GM12878 (cell line): ENCODE data around the gene SPCS2. TPM values are rescaled to one million over a fixed set of nuclear protein-coding genes. Genes with fewer than 3 reads are reported as not detected.

Experiments
- ATAC-seq: fragments of 200-7000 bp; cut with Tn5 transposase; 3 replicates; pipeline ENCODE4 v1.9.1; 2020; ENCODE audit warnings: mild to moderate bottlenecking, moderate library complexity
- BruUV-seq: library from RNA; stranded (reverse); fragments of 400-500 nt; replicated peaks from 2 replicates; lab custom pipeline; 2021; lab: Mats Ljungman, UMichigan
- CTCF ChIA-PET: fragments of 300-600 bp; sonication (Branson Sonifier 250); formaldehyde crosslinking; extraction: SDS; loops from one replicate; lab custom pipeline; 2021; ENCODE audit warnings: inconsistent platforms; lab: Yijun Ruan, JAX
- POLR2A ChIA-PET: fragments of 350-600 bp; formaldehyde crosslinking; extraction: SDS; loops from one replicate; lab custom pipeline; 2021; ENCODE audit warnings: inconsistent platforms; lab: Charles Lee
- RAD21 ChIA-PET: fragments of 300-600 bp; sonication (Branson Sonifier 250); formaldehyde crosslinking; loops from one replicate; lab custom pipeline; 2023; ENCODE audit warnings: antibody characterized with exemption; ENCODE audit not compliant: unreplicated experiment; lab: Charles Lee
- SMC1A ChIA-PET: fragments of 300-600 bp; sonication (Branson Sonifier 250); formaldehyde crosslinking; loops from one replicate; lab custom pipeline; 2023; ENCODE audit not compliant: unreplicated experiment, uncharacterized antibody; lab: Charles Lee
- DNase-seq: peaks from one replicate; pipeline ENCODE4 v3.0.0-alpha.2; 2011; ENCODE audit warnings: low read depth, low spot score
- FAIRE-seq: peaks from 3 replicates; lab custom pipeline; 2011; peaks lifted over from hg19 to GRCh38; lab: Jason Lieb, UNC
- H2AFZ ChIP-seq: 2 replicates; pipeline ENCODE4 v1.6.0; 2011; ENCODE audit warnings: low read depth, low read length, control low read depth; ENCODE audit not compliant: control insufficient read depth
- H3K27ac ChIP-seq: 2 replicates; pipeline ENCODE4 v1.5.1; 2011; ENCODE audit warnings: control low read depth; ENCODE audit not compliant: control insufficient read depth, insufficient read depth
- H3K27me3 ChIP-seq, 2 experiments: replicated peaks in 1 of 2; 2 replicates each; pipeline versions ENCODE4 v1.6.0 to v1.6.1; 2011; ENCODE audit warnings: low read length in 1 of 2; ENCODE audit not compliant: control insufficient read depth in 2 of 2, insufficient read depth in 2 of 2
- H3K36me3 ChIP-seq, 2 experiments: 2 replicates each; pipeline ENCODE4 v1.5.1; 2011; ENCODE audit warnings: low read length in 1 of 2; ENCODE audit not compliant: control insufficient read depth in 2 of 2, insufficient read depth in 2 of 2
- H3K4me1 ChIP-seq: 2 replicates; pipeline ENCODE4 v1.6.1; 2011; ENCODE audit warnings: mild to moderate bottlenecking, low read length, moderate library complexity, mixed read lengths; ENCODE audit not compliant: control insufficient read depth, insufficient read depth
- H3K4me2 ChIP-seq: 2 replicates; pipeline ENCODE4 v1.6.0; 2011; ENCODE audit warnings: control low read depth; ENCODE audit not compliant: control insufficient read depth, insufficient read depth
- H3K4me3 ChIP-seq: fragments of 200-600 bp; sonication (generic); 2 replicates; pipeline ENCODE4 v1.5.1; 2016
- H3K79me2 ChIP-seq: 2 replicates; pipeline ENCODE4 v1.6.0; 2011; ENCODE audit warnings: low read length; ENCODE audit not compliant: control insufficient read depth, insufficient read depth
- H3K9ac ChIP-seq: 2 replicates; pipeline ENCODE4 v1.8.0; 2011; ENCODE audit warnings: low read length, control low read depth, mixed read lengths; ENCODE audit not compliant: control insufficient read depth, insufficient read depth
- H3K9me3 ChIP-seq: replicated peaks from 3 replicates; pipeline ENCODE4 v1.5.1; 2011; ENCODE audit warnings: mild to moderate bottlenecking, low read length; ENCODE audit not compliant: control insufficient read depth, insufficient read depth
- H4K20me1 ChIP-seq: 2 replicates; pipeline ENCODE4 v1.6.0; 2011; ENCODE audit not compliant: control insufficient read depth, insufficient read depth
- ATF3 ChIP-seq: IDR thresholded peaks from 2 replicates; pipeline ENCODE4 v1.6.1; 2011; ENCODE audit warnings: low read depth, mild to moderate bottlenecking, low read length, moderate library complexity, borderline replicate concordance; ENCODE audit errors: extremely low read depth
- BCL11A ChIP-seq: IDR thresholded peaks from 2 replicates; pipeline ENCODE4 v1.6.1; 2011; ENCODE audit warnings: low read depth, low read length
- BCLAF1 ChIP-seq: fragments of 450-650 bp; IDR thresholded peaks from 2 replicates; pipeline ENCODE4 v1.6.1; 2017; ENCODE audit warnings: antibody characterized with exemption, mild to moderate bottlenecking, moderate library complexity
- DPF2 ChIP-seq: fragments of 450-650 bp; IDR thresholded peaks from 2 replicates; pipeline ENCODE4 v1.6.1; 2017; ENCODE audit warnings: mild to moderate bottlenecking
- ESRRA ChIP-seq: IDR thresholded peaks from 2 replicates; pipeline ENCODE4 v1.6.1; 2012; ENCODE audit warnings: mild to moderate bottlenecking, low read length, improper control_type of control experiment
- IRF3 ChIP-seq: fragments of 450-650 bp; IDR thresholded peaks from 2 replicates; pipeline ENCODE4 v1.6.1; 2014; ENCODE audit warnings: mild to moderate bottlenecking
- JUNB ChIP-seq: IDR thresholded peaks from 2 replicates; pipeline ENCODE4 v1.6.1; 2016; ENCODE audit warnings: antibody characterized with exemption, mild to moderate bottlenecking
- NFYB ChIP-seq: IDR thresholded peaks from 2 replicates; pipeline ENCODE4 v1.6.1; 2011; ENCODE audit warnings: low read depth, mild to moderate bottlenecking, low read length, improper control_type of control experiment, moderate library complexity; ENCODE audit not compliant: insufficient read depth
- PBX3 ChIP-seq: IDR thresholded peaks from 2 replicates; pipeline ENCODE4 v1.6.1; 2011; ENCODE audit warnings: mild to moderate bottlenecking, low read depth, low read length, moderate library complexity; ENCODE audit not compliant: insufficient replicate concordance
- SMC3 ChIP-seq: IDR thresholded peaks from 2 replicates; pipeline ENCODE4 v1.6.1; 2011; ENCODE audit warnings: low read length, improper control_type of control experiment, borderline replicate concordance
- STAT3 ChIP-seq: IDR thresholded peaks from 2 replicates; pipeline ENCODE4 v1.6.1; 2011; ENCODE audit warnings: low read depth, low read length, improper control_type of control experiment
- SUPT20H ChIP-seq: IDR thresholded peaks from 2 replicates; pipeline ENCODE4 v1.6.1; 2011; ENCODE audit warnings: low read depth, mild to moderate bottlenecking, low read length, moderate library complexity, borderline replicate concordance; ENCODE audit not compliant: control insufficient read depth
- TCF12 ChIP-seq: IDR thresholded peaks from 2 replicates; pipeline ENCODE4 v1.6.1; 2011; ENCODE audit warnings: low read depth, mild to moderate bottlenecking, low read length
- YY1 ChIP-seq: IDR thresholded peaks from 2 replicates; pipeline ENCODE4 v1.6.1; 2011; ENCODE audit warnings: low read depth, mild to moderate bottlenecking, low read length
- ZBTB4 ChIP-seq: fragments of 450-650 bp; formaldehyde crosslinking; IDR thresholded peaks from 2 replicates; pipeline ENCODE4 v1.4.0; 2022; ENCODE audit warnings: mild to moderate bottlenecking, moderate library complexity
- ZSCAN29 ChIP-seq: fragments of 450-650 bp; IDR thresholded peaks from 2 replicates; pipeline ENCODE4 v1.6.1; 2017; ENCODE audit warnings: mild to moderate bottlenecking, moderate library complexity
- WGBS: methylation state at CpG from one replicate; pipeline ENCODE4 v1.1.6; 2016; ENCODE audit warnings: low lambda C conversion rate; ENCODE audit not compliant: insufficient replicate concordance, insufficient coverage; ENCODE audit errors: missing lambda C conversion rate; 5-methylcytosine and 5-hydroxymethylcytosine counted together
- in situ Hi-C: fragments of 300-500 bp; cut with MboI; formaldehyde crosslinking; loops from 9 replicates; pipeline ENCODE4 v1.14.3; 2018; ENCODE audit warnings: mixed read lengths
- intact Hi-C: fragments of 100-400 bp; cut with micrococcal nuclease; formaldehyde crosslinking; loops from one replicate; pipeline ENCODE4 v1.14.2; 2022; ENCODE audit not compliant: unreplicated experiment
- polyA plus RNA-seq, 11 experiments: library from polyadenylated mRNA; depleted of rRNA in 4 of 11; unstranded in 6 of 11; stranded (reverse) in 5 of 11; fragments of >200 nt; fragmentation: Nextera tagmentation in 4 of 11; fragmentation: Illumina TruSeq in 1 of 11; extraction: Ambion mirVana in 4 of 11; extraction: Trizol in 1 of 11; gene quantifications; 1 replicate in 1 of 11; 2 replicates in 10 of 11; pipeline versions ENCODE4 v1.2.1 to v1.2.3, GENCODE V29; 2011 to 2016; ENCODE audit warnings: inconsistent platforms in 2 of 11, missing spikeins in 2 of 11, low read depth in 1 of 11
- total RNA-seq, 4 experiments: library from RNA; depleted of rRNA in 3 of 4; stranded (reverse); fragments of >200 nt in 3 of 4; fragmentation: Illumina TruSeq in 1 of 4; extraction: Trizol in 1 of 4; gene quantifications; 2 replicates each; pipeline versions ENCODE4 v1.2.1 to v1.2.3, GENCODE V29; 2013 to 2021

SPCS2 gene
- total and polyA plus RNA-seq, 10 of the 15 experiments (the other 5 are each of a cell fraction or from before 2014, with no cell fraction given), result 40.7 to 661 (median 192) TPM

GRCh38 chr11:74966651-74967050 is 17.6 kb downstream of the SPCS2 start:
- Histone ChIP-seq H3K27me3 (no peaks in the 10 kb centered on the region), H4K20me1 (0 out of 2 replicates have a peak, but pooled peaks cover 2% of the 10 kb centered on the region), H3K9me3 (no peaks in the 10 kb centered on the region), H3K27ac (no peak overlapping the region), H3K4me2 (no peak overlapping the region), H3K4me1 (no peaks in the 10 kb centered on the region; the same call in 1 of the 2 replicates), H3K79me2 (peaks cover 54% of the 10 kb centered on the region), H3K9ac (no peak overlapping the region), H3K4me3 (no peak overlapping the region), H3K36me3 (peaks cover 6 to 30% of the 10 kb centered on the region in 2 experiments), H2AFZ (no peak overlapping the region)
- in situ Hi-C loops (no loop called here), intact Hi-C loops (no loop called here)
- ChIA-PET POLR2A (no interaction called here), CTCF (no interaction called here), SMC1A (interaction anchor here (1.1 to 1.6 kb wide), 3 partner anchors 9 to 35 kb away, joined by 3 to 4 read pairs (median 3); no protein-coding TSS in a partner anchor), RAD21 (no interaction called here)
- BruUV-seq, result no TSS peak
- DNase-seq (no peak), ATAC-seq (no peak), FAIRE-seq (no peak)
- TF ChIP-seq JUNB (no peak), IRF3 (no peak), BCLAF1 (no peak), YY1 (no peak), BCL11A (no peak), NFYB (no peak), TCF12 (no peak), SUPT20H (no peak), SMC3 (no peak), STAT3 (no peak), ATF3 (no peak), ZBTB4 (CRISPR knock-in tag) (no peak), ESRRA (no peak), DPF2 (no peak), ZSCAN29 (no peak), PBX3 (no peak)
- WGBS, result 82% methylated on average over 5 of the region's 5 CpGs
